Endothelial cell of umbilical vein (primary cell): ENCODE measurements around the gene BPGM.

Experiments used
- CTCF ChIP-seq, 2 donors: IDR thresholded peaks; 1 replicate in 1 of 2; 2 replicates in 1 of 2; pipeline ENCODE4 v1.5.1; 2011; ENCODE audit warnings: low read length in 2 of 2, mild to moderate bottlenecking in 2 of 2, moderate library complexity in 2 of 2, control low read depth in 1 of 2, inconsistent platforms in 1 of 2, low read depth in 1 of 2; ENCODE audit not compliant: insufficient read depth in 1 of 2; ENCODE audit errors: extremely low read depth in 1 of 2
- JUN ChIP-seq: IDR thresholded peaks from 2 replicates; pipeline ENCODE4 v1.6.1; 2011; ENCODE audit warnings: borderline replicate concordance, low read depth; ENCODE audit not compliant: insufficient read length, insufficient read depth

- TF ChIP-seq CTCF (IDR thresholded peaks at IDR 0.05; ENCODE audit: extremely low read depth in 1 of 2, insufficient read depth in 1 of 2, low read depth in 1 of 2, low read length in 2 of 2), result no peak
- no peak for TF ChIP-seq JUN
These were observed 59.8 kb downstream of the BPGM start for GRCh38 chr7:134706468-134706867.
